Chondrocyte (in vitro differentiated cells): Measurements from ENCODE around the gene OTX2. TPM values are rescaled to one million over a fixed set of nuclear protein-coding genes. Genes with fewer than 3 reads are reported as not detected.

Experiments
- DNase-seq: peaks from one replicate; pipeline ENCODE4 v3.0.0; 2021; ENCODE audit warnings: mixed read lengths, low spot score
- H3K27ac Mint-ChIP-seq: one replicate; pipeline ENCODE4 v1.8.0; 2021; ENCODE audit warnings: mild to moderate bottlenecking, moderate library complexity, mixed read lengths; ENCODE audit not compliant: unreplicated experiment
- H3K27me3 Mint-ChIP-seq: 2 replicates; pipeline ENCODE4 v1.8.0; 2021; ENCODE audit warnings: low read depth, mixed read lengths
- H3K36me3 Mint-ChIP-seq: 2 replicates; pipeline ENCODE4 v1.8.0; 2021; ENCODE audit warnings: low read depth, mixed read lengths
- H3K4me1 Mint-ChIP-seq: 2 replicates; pipeline ENCODE4 v1.8.0; 2021; ENCODE audit warnings: low read depth, mild to moderate bottlenecking, mixed read lengths
- H3K4me3 Mint-ChIP-seq: one replicate; pipeline ENCODE4 v1.8.0; 2021; ENCODE audit warnings: mild to moderate bottlenecking, moderate library complexity, mixed read lengths; ENCODE audit not compliant: unreplicated experiment
- H3K9me3 Mint-ChIP-seq: 2 replicates; pipeline ENCODE4 v1.8.0; 2021; ENCODE audit warnings: low read depth, mixed read lengths
- CTCF ChIP-seq: fragments of 200-600 bp; sonication (generic); IDR thresholded peaks from 2 replicates; pipeline ENCODE4 v1.5.0; 2021; ENCODE audit warnings: antibody characterized with exemption, mild to moderate bottlenecking, moderate library complexity
- total RNA-seq: library from RNA; stranded (reverse); gene quantifications from 3 replicates; pipeline ENCODE4 v1.2.1, GENCODE V29; 2021

The OTX2 gene
- total RNA-seq, 1 donor from 2014 or later = not detected

GRCh38 chr14:56760164-56760914 is 49.9 kb downstream of the OTX2 start:
- no peak for DNase-seq
- H3K4me1 Mint-ChIP-seq = no peaks in the 10 kb centered on the region
- no peak overlapping the region for H3K4me3 Mint-ChIP-seq
- H3K9me3 Mint-ChIP-seq = no peaks in the 10 kb centered on the region
- H3K27me3 Mint-ChIP-seq = no peaks in the 10 kb centered on the region
- no peaks in the 10 kb centered on the region for H3K36me3 Mint-ChIP-seq
- TF ChIP-seq CTCF = no peak
- H3K27ac Mint-ChIP-seq = no peak overlapping the region

- no peaks in the 10 kb centered on the region for H3K9me3 Mint-ChIP-seq
- H3K4me3 Mint-ChIP-seq = no peak overlapping the region
- H3K36me3 Mint-ChIP-seq = no peaks in the 10 kb centered on the region
- no peak for DNase-seq
- no peak overlapping the region for H3K27ac Mint-ChIP-seq
- no peaks in the 10 kb centered on the region for H3K4me1 Mint-ChIP-seq
- TF ChIP-seq CTCF = no peak
- H3K27me3 Mint-ChIP-seq = peaks cover 3% of the 10 kb centered on the region
Observed at GRCh38 chr14:56759633-56760032, 50.6 kb downstream of the OTX2 start.

- Mint-ChIP-seq H3K9me3 (no peaks in the 10 kb centered on the region), H3K36me3 (no peaks in the 10 kb centered on the region), H3K4me3 (no peak overlapping the region), H3K27me3 (peaks cover 4% of the 10 kb centered on the region), H3K27ac (no peak overlapping the region), H3K4me1 (no peaks in the 10 kb centered on the region)
- no peak for TF ChIP-seq CTCF
- DNase-seq = no peak
Observed at GRCh38 chr14:56759094-56759493, 51.2 kb downstream of the OTX2 start.

GRCh38 chr14:56754921-56755320 is 55.4 kb downstream of the OTX2 start:
- TF ChIP-seq CTCF = no peak
- Mint-ChIP-seq H3K9me3 (no peaks in the 10 kb centered on the region), H3K27ac (no peak overlapping the region), H3K4me1 (no peaks in the 10 kb centered on the region), H3K4me3 (no peak overlapping the region), H3K36me3 (no peaks in the 10 kb centered on the region), H3K27me3 (peaks cover 10% of the 10 kb centered on the region)
- DNase-seq = no peak

GRCh38 chr14:56753396-56753795 is 56.9 kb downstream of the OTX2 start:
- Mint-ChIP-seq H3K27me3 (peaks cover 15% of the 10 kb centered on the region), H3K27ac (no peak overlapping the region), H3K4me3 (no peak overlapping the region), H3K36me3 (no peaks in the 10 kb centered on the region), H3K4me1 (no peaks in the 10 kb centered on the region), H3K9me3 (no peaks in the 10 kb centered on the region)
- TF ChIP-seq CTCF = no peak
- no peak for DNase-seq
